HG03378 (cell line): Measurements from ENCODE around the gene FBN3.

ENCODE experiments used
- ATAC-seq: cut with Tn5 transposase; IDR thresholded peaks from one replicate; pipeline ENCODE4 v1.9.1; 2021; ENCODE audit warnings: mild to moderate bottlenecking, moderate library complexity; ENCODE audit not compliant: unreplicated experiment

The FBN3 gene

DNA sequence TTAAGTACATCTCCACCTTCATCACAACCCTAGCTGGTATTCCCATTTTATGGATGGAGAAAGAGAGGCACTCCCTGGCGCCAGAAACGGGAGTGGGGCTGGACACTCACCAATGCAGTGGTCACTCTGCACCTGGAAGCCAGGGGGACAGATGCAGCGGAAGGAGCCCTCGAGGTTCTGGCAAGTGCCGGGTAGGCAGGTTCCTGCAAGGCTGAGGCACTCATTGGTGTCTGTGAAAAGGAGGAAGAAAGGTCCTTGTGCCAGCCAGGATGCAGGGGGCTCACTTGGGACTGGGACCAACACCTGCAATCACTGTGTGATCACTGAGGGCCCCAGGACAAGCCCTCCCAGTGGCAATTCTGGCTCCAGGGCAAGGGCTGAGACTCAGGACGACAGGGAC is 55.1 kb downstream of the FBN3 start:
- ATAC-seq: no peak

DNA sequence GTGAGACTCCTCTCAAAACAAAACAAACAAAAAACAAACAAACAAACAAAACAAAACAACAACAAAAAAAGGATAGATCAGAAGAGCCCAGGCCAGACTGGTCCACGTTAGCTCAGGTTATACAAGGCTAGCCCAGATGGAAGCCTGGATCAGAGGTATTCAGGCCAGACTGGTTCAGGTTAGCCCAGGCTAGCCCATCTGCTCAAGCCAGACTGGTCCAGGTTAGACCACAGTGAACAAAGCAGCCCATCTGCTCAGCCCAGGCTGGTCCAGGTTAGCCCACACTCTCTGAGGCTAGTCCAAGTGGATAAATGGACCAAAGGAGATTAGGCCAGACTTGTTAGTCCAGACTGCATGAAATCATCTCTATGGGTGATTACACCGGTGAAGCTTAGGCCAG is 55.7 kb downstream of the FBN3 start:
- ATAC-seq: no peak

- ATAC-seq: no peak
Measured at GRCh38 chr19:8090950-8091349, 58.4 kb downstream of the FBN3 start.

DNA sequence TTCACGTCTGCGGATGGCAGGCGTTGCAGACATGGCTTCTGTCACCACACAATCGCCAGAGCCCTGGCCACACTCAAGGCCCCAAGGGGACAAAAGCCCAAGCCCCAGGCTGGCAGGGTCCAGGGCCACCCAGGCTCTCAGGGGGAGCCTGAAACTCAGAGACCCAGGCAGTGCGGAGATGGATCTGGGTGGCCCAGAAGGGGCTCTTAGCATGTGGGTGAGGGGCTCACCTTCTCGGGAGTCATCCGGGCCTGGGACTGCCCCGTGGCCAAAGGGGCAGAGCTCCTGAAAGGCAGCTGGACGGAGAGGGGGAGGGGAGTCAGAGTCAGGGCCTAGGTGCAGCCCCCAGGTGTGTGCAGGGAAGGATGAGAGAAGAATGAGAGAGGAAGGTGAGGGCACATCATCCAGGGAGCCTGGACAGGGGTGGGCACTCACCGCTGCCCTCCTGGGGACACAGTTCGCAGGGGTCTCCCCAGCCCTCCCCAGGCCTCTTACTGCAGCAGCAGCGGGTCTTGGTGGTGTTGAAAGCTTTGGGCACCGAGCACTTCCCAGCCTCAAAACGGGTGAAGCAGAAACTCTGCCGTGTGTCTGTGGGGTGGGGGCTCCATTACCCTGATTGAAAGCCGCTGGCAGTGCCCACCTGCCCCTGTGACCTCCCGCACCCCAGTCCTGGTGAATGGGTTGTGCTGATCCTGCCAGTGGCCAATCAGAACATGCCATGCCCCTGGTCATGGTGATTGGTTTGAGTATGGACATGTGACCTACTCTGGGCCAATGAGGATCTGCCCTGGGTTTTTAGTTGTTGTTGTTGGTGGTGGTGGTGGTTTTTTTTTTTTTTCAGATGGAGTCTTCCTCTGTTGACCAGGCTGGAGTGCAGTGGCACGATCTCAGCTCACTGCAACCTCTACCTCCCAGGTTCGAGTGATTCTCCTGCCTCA is 59.5 kb downstream of the FBN3 start:
- ATAC-seq: no peak

DNA sequence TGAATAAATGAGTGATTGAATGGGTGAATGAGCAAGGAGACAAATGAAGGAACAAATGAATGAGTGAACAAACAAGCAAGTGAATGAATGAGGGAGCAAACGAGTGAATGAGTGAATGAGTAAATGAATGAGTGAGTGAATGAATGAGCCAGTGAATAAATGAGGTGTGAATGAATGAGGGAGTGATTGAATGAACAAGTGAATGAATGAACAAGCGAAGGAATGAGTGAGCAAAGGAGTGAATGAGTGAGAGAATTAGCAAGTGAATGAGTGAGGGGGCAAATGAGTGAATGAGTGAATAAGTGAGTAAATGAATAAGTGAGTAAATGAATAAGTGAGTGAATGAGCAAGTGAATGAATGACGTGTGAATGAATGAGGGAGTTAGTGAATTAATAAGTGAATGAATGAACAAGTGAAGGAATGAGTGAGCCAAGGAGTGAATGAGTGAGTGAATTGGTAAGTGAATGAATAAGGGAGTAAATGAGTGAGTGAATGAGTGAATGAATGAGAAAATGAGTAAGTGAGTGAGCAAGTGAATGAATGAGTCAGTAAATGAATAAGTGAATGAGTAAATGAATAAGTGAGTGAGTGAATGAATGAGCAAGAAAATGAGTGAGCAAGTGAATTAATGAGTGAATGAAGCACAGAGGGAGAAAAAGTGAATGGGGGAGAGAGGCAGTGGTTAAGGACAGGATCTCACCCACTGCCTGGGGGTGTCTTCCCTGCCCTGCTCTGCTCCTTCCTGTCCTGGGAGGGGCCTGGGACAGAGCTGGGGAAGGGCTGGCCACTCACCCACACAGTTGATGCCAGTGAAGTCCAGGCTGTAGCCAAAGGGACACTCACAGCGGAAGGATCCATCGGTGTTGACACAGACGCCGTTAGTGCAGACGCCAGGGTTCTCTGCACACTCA is 60.4 kb downstream of the FBN3 start:
- no peak for ATAC-seq

GRCh38 chr19:8087876-8088275 is 61.5 kb downstream of the FBN3 start:
- ATAC-seq: no peak

DNA sequence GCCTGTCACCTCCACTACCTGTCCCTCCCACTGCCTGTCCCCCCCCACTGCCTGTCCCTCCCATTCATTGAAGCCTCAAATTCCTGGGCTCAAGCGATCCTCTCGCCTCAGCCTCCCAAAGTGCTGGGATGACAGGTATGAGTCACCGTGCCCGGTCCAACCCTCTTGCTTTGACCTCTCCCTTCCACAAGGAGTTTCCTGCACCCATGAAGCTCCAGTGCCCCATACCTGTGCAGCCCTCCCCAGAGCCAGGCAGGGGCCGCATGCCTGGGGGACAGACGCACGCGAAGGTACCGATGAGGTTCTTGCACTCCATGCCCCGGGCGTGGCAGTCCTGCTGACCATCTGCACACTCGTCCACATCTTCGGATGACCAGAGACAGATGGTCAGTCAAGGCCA is 62.5 kb downstream of the FBN3 start:
- no peak for ATAC-seq

DNA sequence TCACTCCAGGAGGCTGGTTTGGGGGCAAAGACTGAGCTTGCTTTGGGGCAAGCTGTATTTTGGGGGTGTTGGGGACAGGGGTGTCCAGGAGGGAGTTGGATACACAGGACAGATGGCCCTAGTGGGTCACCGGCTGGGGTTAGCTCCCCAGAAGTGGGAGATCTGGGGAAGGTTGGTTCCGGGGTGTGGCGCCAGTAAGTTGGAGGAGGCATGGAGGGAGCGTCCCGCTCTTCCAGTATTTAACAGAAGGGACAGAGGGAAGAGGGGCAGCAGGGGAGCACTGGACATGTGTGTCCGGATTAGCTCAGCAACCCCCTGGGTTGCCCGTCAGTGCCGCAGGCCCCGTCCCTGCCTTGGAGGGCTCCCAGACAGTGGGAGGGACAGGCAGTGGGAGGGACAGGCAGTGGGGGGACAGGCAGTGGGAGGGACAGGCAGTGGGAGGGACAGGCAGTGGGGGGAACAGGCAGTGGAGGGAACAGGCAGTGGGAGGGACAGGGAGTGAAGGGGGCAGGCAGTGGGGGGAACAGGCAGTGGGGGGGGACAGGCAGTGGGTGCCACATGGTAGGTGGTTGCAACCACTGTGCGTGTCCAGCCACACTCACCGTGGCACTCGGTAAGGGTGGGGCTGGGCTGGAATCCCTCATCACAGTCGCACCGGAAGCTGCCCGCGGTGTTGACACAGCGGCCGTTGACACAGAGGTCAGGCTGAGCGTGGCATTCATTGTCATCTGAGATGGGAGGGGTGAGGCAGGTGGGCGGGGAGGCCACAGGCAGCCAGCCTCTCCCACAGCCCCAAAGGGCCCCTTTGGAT is 63.6 kb downstream of the FBN3 start:
- ATAC-seq: no peak

DNA sequence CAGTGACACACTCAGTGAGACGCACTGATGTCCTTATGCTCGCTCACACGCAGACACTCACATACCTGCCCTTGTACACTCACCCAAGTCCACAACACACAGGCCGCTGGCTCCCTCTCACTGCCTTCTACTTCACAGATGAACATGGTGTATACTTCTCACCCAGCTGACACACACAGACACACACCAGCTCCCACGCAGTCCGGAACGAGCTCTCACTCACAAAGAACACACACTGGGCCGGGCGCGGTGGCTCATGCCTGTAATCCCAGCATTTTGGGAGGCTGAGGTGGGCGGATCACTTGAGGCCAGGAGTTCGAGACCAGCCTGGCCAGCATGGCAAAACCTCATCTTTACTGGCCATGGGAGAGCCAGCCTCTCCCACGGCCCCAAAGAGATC is 65.2 kb downstream of the FBN3 start:
- ATAC-seq: no peak

DNA sequence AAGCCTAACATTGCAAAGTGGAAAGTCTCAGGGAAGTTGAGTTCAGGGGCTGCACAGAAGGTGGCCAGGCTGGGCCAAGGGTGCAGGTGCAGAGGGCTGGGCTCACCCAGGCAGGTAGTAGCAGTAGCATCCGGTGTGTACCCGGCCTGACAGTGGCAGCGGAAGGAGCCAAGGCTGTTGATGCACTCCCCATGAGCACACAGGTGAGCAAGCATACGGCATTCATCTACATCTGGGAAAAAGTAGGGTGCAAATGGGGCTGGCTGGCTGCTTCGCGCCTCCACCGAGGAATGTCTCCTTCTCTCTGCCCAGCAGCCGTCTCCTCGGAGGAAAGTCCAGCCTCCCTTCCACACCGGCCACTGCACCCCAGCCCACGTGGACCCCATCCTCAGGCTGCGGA is 66.3 kb downstream of the FBN3 start:
- ATAC-seq: no peak

DNA sequence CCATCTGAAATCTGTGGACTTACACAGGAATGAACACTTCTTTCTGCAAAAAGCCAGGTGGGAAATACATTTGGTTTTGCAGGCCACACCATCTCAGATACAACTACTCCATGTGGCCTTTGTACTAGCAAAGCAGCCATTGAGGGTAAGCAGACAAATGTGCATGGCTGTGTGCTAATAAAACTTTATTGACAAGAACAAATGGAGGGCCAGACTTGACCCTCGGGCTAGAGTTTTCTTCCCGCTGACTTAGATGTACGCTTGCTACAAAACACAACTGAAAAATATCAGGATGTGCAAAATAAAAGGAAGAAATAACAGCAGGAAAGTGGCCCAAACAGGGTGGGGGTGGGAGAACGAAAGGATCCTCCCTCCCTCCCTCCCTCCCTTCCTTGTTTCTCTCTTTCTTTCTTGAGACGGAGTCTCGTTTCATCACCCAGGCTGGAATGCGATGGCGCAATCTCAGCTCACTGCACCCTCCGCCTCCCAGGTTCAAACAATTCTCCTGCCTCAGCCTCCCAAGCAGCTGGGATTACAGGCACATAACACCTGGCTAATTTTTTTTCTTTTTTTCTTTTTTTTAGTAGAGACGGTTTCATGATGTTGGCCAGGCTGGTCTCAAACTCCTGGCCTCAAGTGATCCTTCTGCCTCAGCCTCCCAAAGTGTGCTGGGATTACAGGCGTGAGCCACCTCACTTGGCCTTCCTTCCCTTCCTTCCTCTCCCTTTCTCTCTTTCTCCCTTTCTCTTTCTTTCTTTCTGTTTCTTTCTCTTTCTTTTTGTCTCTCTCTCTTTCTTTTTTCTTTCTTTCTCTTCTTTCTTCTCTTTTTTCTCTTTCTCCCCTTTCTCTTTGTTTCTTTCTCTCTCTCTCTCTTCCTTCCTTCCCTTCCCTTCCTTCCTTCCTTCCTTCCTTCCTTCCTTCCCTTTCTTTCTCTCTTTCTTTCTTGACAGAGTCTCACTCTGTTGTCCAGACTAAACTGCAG is 67.5 kb downstream of the FBN3 start:
- ATAC-seq: no peak

- ATAC-seq: no peak
Measured at GRCh38 chr19:8080832-8081231, 68.6 kb downstream of the FBN3 start.

- no peak for ATAC-seq
Measured at GRCh38 chr19:8079988-8080387, 69.4 kb downstream of the FBN3 start.

GRCh38 chr19:8075158-8076074 is 74.0 kb downstream of the FBN3 start:
- ATAC-seq: no peak

DNA sequence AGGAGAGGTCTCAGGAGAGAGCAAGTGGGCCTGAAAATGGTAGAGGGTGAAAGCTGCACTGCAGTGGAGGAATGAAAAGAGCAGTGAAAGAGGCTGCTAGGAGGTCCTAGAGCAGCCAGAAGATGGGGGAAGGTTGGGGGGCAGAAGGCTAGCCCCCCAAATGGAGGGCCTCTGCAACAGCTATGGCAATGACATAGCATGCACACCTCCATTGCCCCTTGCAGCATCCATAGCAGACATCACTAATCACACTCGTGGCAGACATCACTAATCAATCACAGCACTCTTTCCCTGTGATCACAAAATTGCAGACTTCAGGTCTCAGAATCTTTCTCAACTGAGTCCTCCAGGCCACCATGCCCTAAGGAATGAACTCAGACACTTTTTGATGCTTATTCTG is 74.9 kb downstream of the FBN3 start:
- ATAC-seq: no peak

DNA sequence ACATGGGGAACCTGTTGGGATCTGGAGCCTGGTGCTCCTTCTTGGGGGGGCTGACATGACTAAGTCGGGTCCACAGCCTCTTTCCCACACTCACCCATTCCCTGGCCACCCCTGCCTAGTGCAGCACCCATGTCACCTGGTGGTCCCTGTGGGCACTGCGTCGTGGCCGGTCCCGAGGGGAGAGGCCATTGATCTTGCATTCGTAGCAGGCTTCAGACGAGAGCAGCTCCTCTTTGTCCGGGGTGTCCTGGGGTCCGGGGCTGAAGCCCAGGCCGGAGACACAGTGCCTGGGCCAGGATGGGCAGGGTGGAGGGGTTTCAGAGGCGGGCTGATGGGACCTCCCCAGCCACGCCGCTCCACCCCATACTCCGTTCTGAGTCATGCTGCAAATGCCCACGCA is 77.5 kb downstream of the FBN3 start:
- ATAC-seq: no peak

GRCh38 chr19:8069096-8069973 is 80.1 kb downstream of the FBN3 start:
- no peak for ATAC-seq

- ATAC-seq: no peak
Measured at GRCh38 chr19:8065875-8066261, 83.5 kb downstream of the FBN3 start.
